B cell (primary cell): ENCODE measurements around the gene TENM4.

Source experiments
- EZH2 ChIP-seq: IDR thresholded peaks from 2 replicates; pipeline ENCODE4 v1.6.1; 2012; ENCODE audit warnings: borderline replicate concordance, low read depth, mild to moderate bottlenecking, moderate library complexity, low read length; ENCODE audit not compliant: insufficient read depth, poor library complexity, severe bottlenecking
- TF ChIP-seq, protein P1 (sequence below): fragments of 200-600 bp; IDR thresholded peaks from one replicate; pipeline ENCODE4 v1.8.0; 2022; ENCODE audit warnings: antibody characterized with exemption, mild to moderate bottlenecking

DNA sequence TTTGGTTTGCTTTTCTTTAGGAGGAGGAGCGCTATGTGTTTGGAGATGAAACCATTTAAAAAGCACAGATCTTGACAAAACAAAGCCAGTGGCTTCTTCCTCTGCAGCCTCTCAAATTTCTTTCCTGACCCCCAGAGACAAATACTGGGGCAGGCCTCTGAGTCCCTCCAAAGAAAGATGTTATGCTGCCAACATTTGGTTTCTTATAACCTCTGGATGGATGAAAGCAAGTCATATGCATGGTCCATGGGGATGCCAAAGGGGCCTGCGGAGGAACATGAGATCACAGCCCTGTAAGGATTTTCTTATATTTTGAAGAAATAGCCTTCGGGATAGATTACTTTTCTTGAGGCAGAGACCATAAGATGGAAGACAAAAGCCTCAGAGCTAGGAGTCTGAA, 179.1 kb downstream of the TENM4 start:
- TF ChIP-seq, protein P1, sequence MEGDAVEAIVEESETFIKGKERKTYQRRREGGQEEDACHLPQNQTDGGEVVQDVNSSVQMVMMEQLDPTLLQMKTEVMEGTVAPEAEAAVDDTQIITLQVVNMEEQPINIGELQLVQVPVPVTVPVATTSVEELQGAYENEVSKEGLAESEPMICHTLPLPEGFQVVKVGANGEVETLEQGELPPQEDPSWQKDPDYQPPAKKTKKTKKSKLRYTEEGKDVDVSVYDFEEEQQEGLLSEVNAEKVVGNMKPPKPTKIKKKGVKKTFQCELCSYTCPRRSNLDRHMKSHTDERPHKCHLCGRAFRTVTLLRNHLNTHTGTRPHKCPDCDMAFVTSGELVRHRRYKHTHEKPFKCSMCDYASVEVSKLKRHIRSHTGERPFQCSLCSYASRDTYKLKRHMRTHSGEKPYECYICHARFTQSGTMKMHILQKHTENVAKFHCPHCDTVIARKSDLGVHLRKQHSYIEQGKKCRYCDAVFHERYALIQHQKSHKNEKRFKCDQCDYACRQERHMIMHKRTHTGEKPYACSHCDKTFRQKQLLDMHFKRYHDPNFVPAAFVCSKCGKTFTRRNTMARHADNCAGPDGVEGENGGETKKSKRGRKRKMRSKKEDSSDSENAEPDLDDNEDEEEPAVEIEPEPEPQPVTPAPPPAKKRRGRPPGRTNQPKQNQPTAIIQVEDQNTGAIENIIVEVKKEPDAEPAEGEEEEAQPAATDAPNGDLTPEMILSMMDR, result no peak
- no peak for TF ChIP-seq EZH2
